Neuronal stem cell (in vitro differentiated cells): ENCODE results near the gene SPDEF.
A peak's percentile ranks its signal among the peaks of the same experiment; 100 is the strongest.

Source experiments
- DNase-seq: peaks from one replicate; pipeline ENCODE4 v3.0.0-alpha.2; 2013; ENCODE audit warnings: low spot score
- H2AFZ ChIP-seq: one replicate; pipeline ENCODE4 v1.6.1; 2013; ENCODE audit warnings: mild to moderate bottlenecking, low read length, inconsistent platforms
- H2AK5ac ChIP-seq: 2 replicates; pipeline ENCODE4 v1.6.1; 2013; ENCODE audit warnings: low read depth, mild to moderate bottlenecking, inconsistent platforms, low read length, moderate library complexity, mixed read lengths
- H2BK120ac ChIP-seq: 2 replicates; pipeline ENCODE4 v1.6.1; 2013; ENCODE audit warnings: low read depth, mild to moderate bottlenecking, inconsistent platforms, low read length, moderate library complexity, mixed read lengths
- H2BK12ac ChIP-seq: one replicate; pipeline ENCODE4 v1.6.1; 2013; ENCODE audit warnings: low read length, inconsistent platforms
- H2BK15ac ChIP-seq: 2 replicates; pipeline ENCODE4 v1.6.1; 2013; ENCODE audit warnings: mild to moderate bottlenecking, low read length, inconsistent platforms, mixed read lengths
- H2BK5ac ChIP-seq: one replicate; pipeline ENCODE4 v1.6.1; 2013; ENCODE audit warnings: inconsistent platforms, mild to moderate bottlenecking, low read length, moderate library complexity
- H3K14ac ChIP-seq: one replicate; pipeline ENCODE4 v1.6.1; 2013; ENCODE audit warnings: low read length, inconsistent platforms
- H3K18ac ChIP-seq: 2 replicates; pipeline ENCODE4 v1.6.1; 2013; ENCODE audit warnings: low read length, inconsistent platforms
- H3K23ac ChIP-seq: 2 replicates; pipeline ENCODE4 v1.6.1; 2013; ENCODE audit warnings: low read depth, mild to moderate bottlenecking, mixed read lengths, low read length, inconsistent platforms; ENCODE audit not compliant: poor library complexity
- H3K27ac ChIP-seq: replicated peaks from 3 replicates; pipeline ENCODE4 v1.5.1; 2013; ENCODE audit warnings: low read length, inconsistent platforms
- H3K27me3 ChIP-seq, 3 experiments: 2 replicates each; pipeline ENCODE4 v1.6.1; 2013; ENCODE audit warnings: low read length in 3 of 3, mild to moderate bottlenecking in 2 of 3, inconsistent platforms in 1 of 3, low read depth in 1 of 3, mixed read lengths in 1 of 3, moderate library complexity in 1 of 3; ENCODE audit not compliant: control insufficient read depth in 3 of 3, insufficient read depth in 3 of 3
- H3K36me3 ChIP-seq, 2 donors: replicated peaks in 1 of 2; 2 replicates each; pipeline ENCODE4 v1.6.1; 2013; ENCODE audit warnings: low read length in 2 of 2; ENCODE audit not compliant: control insufficient read depth in 2 of 2, insufficient read depth in 2 of 2
- H3K4ac ChIP-seq: 2 replicates; pipeline ENCODE4 v1.6.1; 2013; ENCODE audit warnings: inconsistent platforms, mild to moderate bottlenecking, low read length, moderate library complexity
- H3K4me1 ChIP-seq, 2 donors: 1 replicate in 1 of 2; 2 replicates in 1 of 2; pipeline ENCODE4 v1.6.1; 2013; ENCODE audit warnings: low read length in 2 of 2, low read depth in 1 of 2; ENCODE audit not compliant: control insufficient read depth in 2 of 2, insufficient read depth in 1 of 2
- H3K4me2 ChIP-seq: one replicate; pipeline ENCODE4 v1.6.1; 2013; ENCODE audit warnings: mild to moderate bottlenecking, low read length, inconsistent platforms; ENCODE audit not compliant: insufficient read depth, poor library complexity, severe bottlenecking
- H3K4me3 ChIP-seq, 2 donors: 2 replicates each; pipeline ENCODE4 v1.5.1; 2013; ENCODE audit warnings: low read length in 2 of 2, mild to moderate bottlenecking in 2 of 2, inconsistent platforms in 1 of 2, moderate library complexity in 1 of 2
- H3K79me1 ChIP-seq: one replicate; pipeline ENCODE4 v1.6.1; 2013; ENCODE audit warnings: low read depth, mild to moderate bottlenecking, inconsistent platforms, low read length, moderate library complexity
- H3K9ac ChIP-seq: one replicate; pipeline ENCODE4 v1.6.1; 2013; ENCODE audit warnings: mild to moderate bottlenecking, low read depth, low read length, inconsistent platforms; ENCODE audit not compliant: poor library complexity
- H3K9me3 ChIP-seq, 2 donors: replicated peaks in 1 of 2; 2 replicates each; pipeline versions ENCODE3 to v1.6.1; 2013; ENCODE audit warnings: low read length in 2 of 2, mild to moderate bottlenecking in 2 of 2, inconsistent platforms in 1 of 2, low read depth in 1 of 2, mixed read lengths in 1 of 2, moderate library complexity in 1 of 2; ENCODE audit not compliant: control insufficient read depth in 2 of 2, insufficient read depth in 1 of 2
- H4K8ac ChIP-seq: one replicate; pipeline ENCODE4 v1.6.1; 2013; ENCODE audit warnings: low read depth, mild to moderate bottlenecking, inconsistent platforms, low read length, moderate library complexity
- H4K91ac ChIP-seq: one replicate; pipeline ENCODE4 v1.6.1; 2013; ENCODE audit warnings: low read length, low read depth, mild to moderate bottlenecking, inconsistent platforms; ENCODE audit not compliant: poor library complexity
- WGBS, 2 donors: extraction: QIAGEN DNeasy Blood & Tissue Kit; methylation state at CpG; one replicate each; pipeline ENCODE4 v1.1.7; 2013; ENCODE audit warnings: missing lambda C conversion rate in 2 of 2, mixed read lengths in 1 of 2; ENCODE audit not compliant: insufficient read length in 2 of 2, insufficient replicate concordance in 1 of 2; ENCODE audit errors: extremely low coverage in 2 of 2; 5-methylcytosine and 5-hydroxymethylcytosine counted together

The SPDEF gene

GRCh38 chr6:34573567-34574183 lies 17.5 kb upstream of the SPDEF start:
- Histone ChIP-seq H3K79me1 (no peaks in the 10 kb centered on the region), H3K9me3 (peaks cover 0 to 2% of the 10 kb centered on the region in 2 donors), H3K4ac (no peak overlapping the region), H3K4me1 (peaks cover 0 to under 1% of the 10 kb centered on the region in 2 donors), H2BK12ac (no peak overlapping the region), H3K18ac (peak overlapping the region; percentile 35), H3K14ac (no peak overlapping the region), H2BK120ac (no peak overlapping the region), H2BK5ac (no peak overlapping the region), H3K36me3 (no peaks in the 10 kb centered on the region), H3K27ac (no peak overlapping the region), H3K4me3 (no peak overlapping the region), H3K27me3 (no peaks in the 10 kb centered on the region), H3K23ac (peak overlapping the region; percentile 62), H4K91ac (no peak overlapping the region), H3K9ac (peak overlapping the region; percentile 30), H3K4me2 (no peak overlapping the region), H4K8ac (no peak overlapping the region), H2BK15ac (no peak overlapping the region), H2AK5ac (peak overlapping the region; percentile 16), H2AFZ (no peak overlapping the region)
- DNase-seq = no peak
- no CpG with 5 or more reads among the region's 8 CpGs for WGBS, 2 donors

- no peaks in the 10 kb centered on the region for H3K27me3 ChIP-seq
- no peak overlapping the region for H2BK15ac ChIP-seq
- peaks cover 0 to 2% of the 10 kb centered on the region in 2 donors for H3K9me3 ChIP-seq
- H2BK5ac ChIP-seq = no peak overlapping the region
- H2AFZ ChIP-seq = no peak overlapping the region
- H3K9ac ChIP-seq = no peak overlapping the region
- no peak overlapping the region for H4K91ac ChIP-seq
- no peak overlapping the region for H2BK120ac ChIP-seq
- H3K4ac ChIP-seq = no peak overlapping the region
- no peak for DNase-seq
- H4K8ac ChIP-seq = no peak overlapping the region
- peaks cover 4 to 7% of the 10 kb centered on the region in 2 donors for H3K4me1 ChIP-seq
- H3K4me3 ChIP-seq = no peak overlapping the region
- no peak overlapping the region for H3K27ac ChIP-seq
- WGBS, 2 donors = no CpG with 5 or more reads among the region's 6 CpGs
- no peaks in the 10 kb centered on the region for H3K36me3 ChIP-seq
- no peaks in the 10 kb centered on the region for H3K79me1 ChIP-seq
- H3K14ac ChIP-seq = no peak overlapping the region
- H3K4me2 ChIP-seq = no peak overlapping the region
- H3K18ac ChIP-seq = peak overlapping the region; percentile 54
- H2BK12ac ChIP-seq = no peak overlapping the region
- no peak overlapping the region for H3K23ac ChIP-seq
- peak overlapping the region; percentile 53 for H2AK5ac ChIP-seq
Measured at GRCh38 chr6:34572585-34572984, 16.5 kb upstream of the SPDEF start.

- no peak overlapping the region for H3K9ac ChIP-seq
- WGBS, 2 donors = no CpG with 5 or more reads among the region's 16 CpGs
- H3K4ac ChIP-seq = no peak overlapping the region
- H3K27me3 ChIP-seq = no peaks in the 10 kb centered on the region
- no peak overlapping the region for H2BK12ac ChIP-seq
- H2AK5ac ChIP-seq = peak overlapping the region; percentile 53
- peak overlapping the region; percentile 47 for H3K14ac ChIP-seq
- H3K9me3 ChIP-seq = peaks cover 0 to 2% of the 10 kb centered on the region in 2 donors
- H3K36me3 ChIP-seq = no peaks in the 10 kb centered on the region
- H4K8ac ChIP-seq = no peak overlapping the region
- H2BK15ac ChIP-seq = no peak overlapping the region
- H2AFZ ChIP-seq = no peak overlapping the region
- no peaks in the 10 kb centered on the region for H3K79me1 ChIP-seq
- H3K23ac ChIP-seq = peak overlapping the region; percentile 23
- no peak for DNase-seq
- H3K27ac ChIP-seq = no peak overlapping the region
- no peak overlapping the region for H3K4me2 ChIP-seq
- H2BK5ac ChIP-seq = no peak overlapping the region
- H3K4me3 ChIP-seq = no peak overlapping the region
- peak overlapping the region; percentile 60 for H3K18ac ChIP-seq
- H3K4me1 ChIP-seq = peaks cover 5 to 10% of the 10 kb centered on the region in 2 donors
- H4K91ac ChIP-seq = no peak overlapping the region
- no peak overlapping the region for H2BK120ac ChIP-seq
Measured at GRCh38 chr6:34572021-34572420, 15.9 kb upstream of the SPDEF start.

- Histone ChIP-seq H3K9ac (no peak overlapping the region), H2BK15ac (no peak overlapping the region), H3K36me3 (no peaks in the 10 kb centered on the region), H3K23ac (no peak overlapping the region), H2BK120ac (no peak overlapping the region), H3K4me2 (no peak overlapping the region), H3K27ac (no peak overlapping the region), H4K91ac (no peak overlapping the region), H3K4me3 (no peak overlapping the region), H4K8ac (no peak overlapping the region), H3K18ac (peak overlapping the region; percentile 68), H2AFZ (no peak overlapping the region), H2AK5ac (peak overlapping the region; percentile 50), H3K27me3 (no peaks in the 10 kb centered on the region), H3K4ac (no peak overlapping the region), H3K9me3 (peaks cover 0 to 1% of the 10 kb centered on the region in 2 donors), H2BK5ac (no peak overlapping the region), H3K4me1 (peaks cover 9 to 12% of the 10 kb centered on the region in 2 donors), H3K14ac (no peak overlapping the region), H2BK12ac (no peak overlapping the region), H3K79me1 (no peaks in the 10 kb centered on the region)
- WGBS, 2 donors = no CpG with 5 or more reads among the region's 9 CpGs
- DNase-seq = no peak
Measured at GRCh38 chr6:34571388-34571787, 15.3 kb upstream of the SPDEF start.
